Right lobe of liver (tissue), 6 donors: ENCODE data around the gene PHAF1. TPM values are rescaled to one million over a fixed set of nuclear protein-coding genes. Genes with fewer than 3 reads are reported as not detected.

Experiments
- ATAC-seq, 4 donors: fragments of 200-7000 bp; cut with Tn5 transposase; one replicate each; pipeline ENCODE4 v1.9.1; 2020; ENCODE audit warnings: mild to moderate bottlenecking in 4 of 4, moderate library complexity in 4 of 4
- DNase-seq, 3 donors: peaks; one replicate each; pipeline ENCODE4 v3.0.0-alpha.2; 2020
- H3K27ac ChIP-seq, 3 donors: fragments of 200-600 bp; one replicate each; pipeline ENCODE4 v1.8.0; 2022
- H3K27me3 ChIP-seq, 2 donors: fragments of 200-600 bp; one replicate each; pipeline ENCODE4 v1.8.0; 2022
- H3K36me3 ChIP-seq, 4 donors: fragments of 200-600 bp; sonication (generic) in 1 of 4; one replicate each; pipeline versions ENCODE4 v1.5.1 to v1.8.0; 2017 to 2022; ENCODE audit warnings: control low read depth in 1 of 4
- H3K4me1 ChIP-seq, 4 donors: fragments of 200-600 bp; sonication (generic) in 1 of 4; one replicate each; pipeline versions ENCODE4 v1.5.1 to v1.8.0; 2017 to 2022; ENCODE audit warnings: control low read depth in 1 of 4
- H3K4me3 ChIP-seq, 3 donors: fragments of 200-600 bp; one replicate each; pipeline ENCODE4 v1.8.0; 2022
- H3K9me3 ChIP-seq, 4 donors: fragments of 200-600 bp; sonication (generic) in 1 of 4; one replicate each; pipeline versions ENCODE4 v1.5.1 to v1.8.0; 2017 to 2022; ENCODE audit warnings: control low read depth in 1 of 4
- POLR2A ChIP-seq: fragments of 450-650 bp; IDR thresholded peaks from one replicate; pipeline ENCODE4 v1.6.1; 2017; ENCODE audit warnings: antibody characterized with exemption, mild to moderate bottlenecking
- WGBS: methylation state at CpG from one replicate; pipeline ENCODE4 v1.1.6; 2018; ENCODE audit warnings: low coverage, low lambda C conversion rate; ENCODE audit not compliant: insufficient coverage; ENCODE audit errors: missing lambda C conversion rate; 5-methylcytosine and 5-hydroxymethylcytosine counted together
- intact Hi-C, 2 donors: fragments of 100-400 bp; cut with DNase I; formaldehyde crosslinking; loops; one replicate each; pipeline versions ENCODE4 v1.11.2 to v1.14.1; 2022
- total RNA-seq, 6 experiments: library from RNA; depleted of rRNA in 2 of 6; stranded (reverse); fragments of >200 nt in 2 of 6; fragmentation: NEBNext Ultra II Directional in 3 of 6; extraction: Animal tissue kit (Norgen Biotek cat#: 25700) in 3 of 6; gene quantifications; one replicate each; pipeline versions ENCODE4 v1.1.0 to v1.2.4, GENCODE V29; 2016 to 2023
- TF ChIP-seq, protein P1 (sequence below), 4 donors: fragments of 200-600 bp in 3 of 4; fragments of 450-650 bp in 1 of 4; IDR thresholded peaks; one replicate each; pipeline versions ENCODE4 v1.5.1 to v1.8.0; 2016 to 2022; ENCODE audit warnings: antibody characterized with exemption in 4 of 4, mild to moderate bottlenecking in 2 of 4
- donor health status: DM: no; HTN: yes; CAD: no.
- donor health status: DM: no; HTN: no; CAD: no.
- donor health status: DM: no; HTN: no; CAD: no.
- donor health status: DM: no; HTN: yes; CAD: no.
- donor health status: DM: no; HTN: yes; CAD: no.

Gene PHAF1
- total RNA-seq, 6 experiments from 2014 or later = 22.3 to 45.1 (median 32.4) TPM

GRCh38 chr16:67151431-67152097 is 41.8 kb downstream of the PHAF1 start:
- TF ChIP-seq, protein P1, sequence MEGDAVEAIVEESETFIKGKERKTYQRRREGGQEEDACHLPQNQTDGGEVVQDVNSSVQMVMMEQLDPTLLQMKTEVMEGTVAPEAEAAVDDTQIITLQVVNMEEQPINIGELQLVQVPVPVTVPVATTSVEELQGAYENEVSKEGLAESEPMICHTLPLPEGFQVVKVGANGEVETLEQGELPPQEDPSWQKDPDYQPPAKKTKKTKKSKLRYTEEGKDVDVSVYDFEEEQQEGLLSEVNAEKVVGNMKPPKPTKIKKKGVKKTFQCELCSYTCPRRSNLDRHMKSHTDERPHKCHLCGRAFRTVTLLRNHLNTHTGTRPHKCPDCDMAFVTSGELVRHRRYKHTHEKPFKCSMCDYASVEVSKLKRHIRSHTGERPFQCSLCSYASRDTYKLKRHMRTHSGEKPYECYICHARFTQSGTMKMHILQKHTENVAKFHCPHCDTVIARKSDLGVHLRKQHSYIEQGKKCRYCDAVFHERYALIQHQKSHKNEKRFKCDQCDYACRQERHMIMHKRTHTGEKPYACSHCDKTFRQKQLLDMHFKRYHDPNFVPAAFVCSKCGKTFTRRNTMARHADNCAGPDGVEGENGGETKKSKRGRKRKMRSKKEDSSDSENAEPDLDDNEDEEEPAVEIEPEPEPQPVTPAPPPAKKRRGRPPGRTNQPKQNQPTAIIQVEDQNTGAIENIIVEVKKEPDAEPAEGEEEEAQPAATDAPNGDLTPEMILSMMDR (IDR thresholded peaks at IDR 0.05) = no peak
- no peak for TF ChIP-seq POLR2A
- peak overlapping the region in 1 of 3 donors; percentile 40 for H3K27ac ChIP-seq
- peaks cover 0 to 21% (median 9%) of the 10 kb centered on the region in 4 donors for H3K36me3 ChIP-seq
- no peak for ATAC-seq
- peak overlapping the region in 1 of 3 donors; percentile 54 for H3K4me3 ChIP-seq
- no peaks in the 10 kb centered on the region for H3K27me3 ChIP-seq
- intact Hi-C loops = loop anchor here (10.0 kb wide), 3 partner anchors 47 to 177 kb away; partner anchors contain the start of gene PHAF1 (in 1 of the 2)
- DNase-seq = peak in 1 of 3 donors; percentile 35
- peaks cover 0 to 28% (median 3%) of the 10 kb centered on the region in 4 donors for H3K4me1 ChIP-seq
- H3K9me3 ChIP-seq = no peaks in the 10 kb centered on the region
- 64% methylated on average over 3 of the region's 8 CpGs for WGBS

- Histone ChIP-seq H3K27me3 (no peaks in the 10 kb centered on the region), H3K27ac (no peak overlapping the region), H3K4me3 (no peak overlapping the region), H3K36me3 (no peaks in the 10 kb centered on the region), H3K4me1 (peaks cover 0 to 28% (median 3%) of the 10 kb centered on the region in 4 donors), H3K9me3 (no peaks in the 10 kb centered on the region)
- ATAC-seq (no peak), DNase-seq (no peak)
- intact Hi-C loops = loop anchor here (5.0 to 10.0 kb wide), 4 partner anchors 50 to 182 kb away; partner anchors contain the start of gene PHAF1 (in 1 of the 2)
- no peak for TF ChIP-seq POLR2A
- TF ChIP-seq, protein P1 (IDR thresholded peaks at IDR 0.05) = no peak
- 8% methylated on average over 21 of the region's 61 CpGs for WGBS
Observed at GRCh38 chr16:67154578-67155294, 45.0 kb downstream of the PHAF1 start.

DNA sequence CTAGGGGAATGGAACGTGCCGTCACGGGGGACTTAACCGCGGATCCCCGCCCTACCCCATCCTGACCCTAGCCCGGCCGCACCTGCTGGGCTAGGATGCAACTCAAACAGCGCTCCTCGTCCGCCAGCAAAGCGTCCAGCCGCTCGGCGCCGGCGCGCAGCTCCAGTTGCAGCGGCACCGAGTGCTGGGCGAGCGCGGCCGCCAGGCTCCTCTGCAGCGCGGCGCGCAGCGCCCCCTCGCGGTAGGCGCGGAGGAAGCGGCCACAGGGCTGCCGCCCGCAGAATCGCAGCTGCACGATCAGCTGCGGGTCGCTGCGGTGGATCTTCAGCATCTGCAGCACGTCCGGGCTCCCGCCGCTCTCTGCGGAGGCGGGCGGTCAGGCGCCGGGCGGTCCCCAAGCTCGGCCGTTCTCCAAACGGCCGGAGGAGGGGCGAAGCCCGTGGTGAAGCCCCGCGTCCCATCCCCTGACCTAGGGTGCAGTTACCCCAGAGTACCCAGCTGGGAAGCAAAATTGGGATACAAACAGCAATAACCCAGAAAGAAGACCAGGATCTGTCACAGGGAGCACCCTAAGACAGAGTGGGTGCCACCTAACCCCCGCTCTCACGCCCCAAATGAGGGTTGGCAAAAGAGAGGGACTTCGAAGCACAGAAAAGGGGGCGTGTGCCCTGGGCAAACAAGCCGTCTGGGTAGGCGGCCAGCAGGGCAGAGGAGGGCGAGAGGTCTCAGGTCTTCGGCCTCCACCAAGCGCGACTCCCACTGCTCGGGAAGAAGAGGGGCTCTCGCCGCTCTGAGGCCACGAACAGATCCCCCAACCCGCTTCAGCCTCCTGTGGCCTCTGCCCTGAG is 45.8 kb downstream of the PHAF1 start:
- Histone ChIP-seq H3K4me3 (no peak overlapping the region), H3K4me1 (peaks cover 0 to 21% (median 3%) of the 10 kb centered on the region in 4 donors), H3K9me3 (no peaks in the 10 kb centered on the region), H3K36me3 (no peaks in the 10 kb centered on the region), H3K27ac (no peak overlapping the region), H3K27me3 (no peaks in the 10 kb centered on the region)
- TF ChIP-seq, protein P1 (IDR thresholded peaks at IDR 0.05) = peak; percentile 91 to 98 (median 96)
- TF ChIP-seq POLR2A = no peak
- intact Hi-C loops = loop anchor here (5.0 to 10.0 kb wide), 4 partner anchors 51 to 183 kb away; partner anchors contain the start of gene PHAF1 (in 1 of the 2)
- WGBS = 17% methylated on average over 17 of the region's 74 CpGs
- DNase-seq (peak; percentile 79 to 84 (median 81)), ATAC-seq (peak; percentile 66 to 81 (median 74))

GRCh38 chr16:67156143-67156844 is 46.6 kb downstream of the PHAF1 start:
- no peaks in the 10 kb centered on the region for H3K9me3 ChIP-seq
- no peaks in the 10 kb centered on the region for H3K27me3 ChIP-seq
- no peak for ATAC-seq
- DNase-seq = no peak
- 15% methylated on average over 6 of the region's 15 CpGs for WGBS
- intact Hi-C loops = loop anchor here (5.0 to 10.0 kb wide), 4 partner anchors 51 to 184 kb away; partner anchors contain the start of gene PHAF1 (in 1 of the 2)
- no peak overlapping the region for H3K4me3 ChIP-seq
- no peak for TF ChIP-seq POLR2A
- TF ChIP-seq, protein P1 (IDR thresholded peaks at IDR 0.05) = no peak
- no peak overlapping the region for H3K27ac ChIP-seq
- peaks cover 0 to 18% (median 5%) of the 10 kb centered on the region in 4 donors for H3K4me1 ChIP-seq
- no peaks in the 10 kb centered on the region for H3K36me3 ChIP-seq
